ENCODE measurements around the gene ME3.
"Not testable (repeated sequence)": the region's sequence is repeated elsewhere in the genome, so short reads cannot be mapped to it uniquely, and the experiment has no call there.

The ME3 gene

DNA sequence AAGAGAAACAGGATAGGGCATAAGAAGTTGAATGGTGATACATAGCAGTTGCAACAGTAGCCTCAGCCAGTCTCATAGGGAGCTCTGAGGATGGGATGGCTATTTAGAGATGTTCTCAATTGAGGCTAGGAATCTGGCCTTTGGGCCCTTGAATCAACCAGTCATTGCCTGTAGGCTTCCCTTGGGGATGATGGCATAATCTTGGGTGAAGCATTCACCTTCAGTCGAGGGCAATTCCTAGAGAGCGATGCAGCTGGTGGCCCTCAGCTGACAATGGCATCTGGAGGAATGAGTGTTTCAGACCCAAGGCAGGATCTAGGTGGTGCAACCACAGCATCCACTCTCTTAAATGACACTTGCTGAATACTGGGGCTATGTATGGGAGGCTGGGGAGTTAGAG is 236.7 kb downstream of the ME3 start:
- H3K36me3 Mint-ChIP-seq (ENCODE audit: insufficient read depth) = no peaks in the 10 kb centered on the region
- H3K4me3 Mint-ChIP-seq = no peak overlapping the region
- DNase-seq (no peak), ATAC-seq (replicated peaks) (no peak)
- no peak overlapping the region for H3K27ac Mint-ChIP-seq
- H3K4me1 Mint-ChIP-seq (ENCODE audit: low read depth in 2 of 2) = no peaks in the 10 kb centered on the region
- no peaks in the 10 kb centered on the region for H3K9me3 Mint-ChIP-seq
- H3K27me3 Mint-ChIP-seq = no peaks in the 10 kb centered on the region

DNA sequence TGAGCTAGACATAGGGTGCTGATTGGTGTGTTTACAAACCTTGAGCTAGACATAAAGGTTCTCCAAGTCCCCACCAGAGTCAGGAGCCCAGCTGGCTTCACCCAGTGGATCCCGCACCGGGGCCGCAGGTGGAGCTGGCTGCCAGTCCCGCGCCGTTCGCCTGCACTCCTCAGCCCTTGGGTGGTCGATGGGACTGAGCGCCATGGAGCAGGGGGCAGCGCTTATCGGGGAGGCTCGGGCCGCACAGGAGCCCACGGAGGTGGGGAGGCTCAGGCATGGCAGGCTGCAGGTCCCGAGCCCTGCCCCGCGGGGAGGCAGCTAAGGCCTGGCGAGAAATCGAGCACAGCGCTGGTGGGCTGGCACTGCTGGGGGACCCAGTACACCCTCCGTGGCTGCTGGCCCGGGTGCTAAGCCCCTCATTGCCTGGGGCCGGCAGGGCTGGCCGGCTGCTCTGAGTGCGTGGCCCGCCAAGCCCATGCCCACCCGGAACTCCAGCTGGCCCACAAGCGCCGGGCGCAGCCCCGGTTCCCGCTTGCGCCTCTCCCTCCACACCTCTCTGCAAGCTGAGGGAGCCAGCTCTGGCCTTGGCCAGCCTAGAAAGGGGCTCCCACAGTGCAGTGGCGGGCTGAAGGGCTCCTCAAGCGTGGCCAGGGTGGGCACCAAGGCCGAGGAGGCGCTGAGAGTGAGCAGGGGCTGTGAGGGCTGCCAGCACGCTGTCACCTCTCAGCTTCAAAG is 238.9 kb downstream of the ME3 start:
- H3K36me3 Mint-ChIP-seq (ENCODE audit: insufficient read depth); H3K27ac Mint-ChIP-seq; H3K4me3 Mint-ChIP-seq; H3K9me3 Mint-ChIP-seq; H3K4me1 Mint-ChIP-seq (ENCODE audit: low read depth in 2 of 2); H3K27me3 Mint-ChIP-seq; DNase-seq; ATAC-seq (replicated peaks): not testable (repeated sequence)

DNA sequence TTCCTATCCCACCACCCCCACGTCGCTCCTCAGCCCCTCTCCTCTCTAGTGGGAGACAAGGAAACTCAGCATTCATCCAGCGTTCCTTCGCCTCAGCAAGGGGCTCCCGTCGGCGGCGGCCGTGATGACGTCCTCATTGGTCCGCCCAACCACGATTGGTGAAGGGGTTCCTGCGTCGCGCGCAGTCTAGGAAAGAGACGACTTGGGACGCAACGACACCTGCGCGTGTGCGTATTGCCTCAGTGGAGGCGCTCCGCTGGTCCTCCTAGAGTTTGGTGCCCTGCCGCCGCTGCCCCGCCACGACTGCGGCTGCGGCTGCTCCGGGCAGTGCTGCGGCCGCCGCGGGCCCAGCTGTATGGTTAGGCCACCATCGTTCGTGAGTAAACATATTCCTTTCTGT is 241.2 kb downstream of the ME3 start:
- no peaks in the 10 kb centered on the region for H3K36me3 Mint-ChIP-seq (ENCODE audit: insufficient read depth)
- H3K4me3 Mint-ChIP-seq = peak overlapping the region in 1 of 2 donors; percentile 17
- ATAC-seq (replicated peaks) = no peak
- H3K27me3 Mint-ChIP-seq = no peaks in the 10 kb centered on the region
- no peaks in the 10 kb centered on the region for H3K4me1 Mint-ChIP-seq (ENCODE audit: low read depth in 2 of 2)
- H3K9me3 Mint-ChIP-seq = no peaks in the 10 kb centered on the region
- DNase-seq = no peak
- no peak overlapping the region for H3K27ac Mint-ChIP-seq

- Mint-ChIP-seq H3K4me1 (ENCODE audit: low read depth in 2 of 2) (no peaks in the 10 kb centered on the region), H3K4me3 (no peak overlapping the region), H3K27ac (no peak overlapping the region), H3K9me3 (no peaks in the 10 kb centered on the region), H3K27me3 (no peaks in the 10 kb centered on the region), H3K36me3 (ENCODE audit: insufficient read depth) (no peaks in the 10 kb centered on the region)
- ATAC-seq (replicated peaks) (no peak), DNase-seq (no peak)
Observed at GRCh38 chr11:86427441-86427840, 245.0 kb downstream of the ME3 start.

DNA sequence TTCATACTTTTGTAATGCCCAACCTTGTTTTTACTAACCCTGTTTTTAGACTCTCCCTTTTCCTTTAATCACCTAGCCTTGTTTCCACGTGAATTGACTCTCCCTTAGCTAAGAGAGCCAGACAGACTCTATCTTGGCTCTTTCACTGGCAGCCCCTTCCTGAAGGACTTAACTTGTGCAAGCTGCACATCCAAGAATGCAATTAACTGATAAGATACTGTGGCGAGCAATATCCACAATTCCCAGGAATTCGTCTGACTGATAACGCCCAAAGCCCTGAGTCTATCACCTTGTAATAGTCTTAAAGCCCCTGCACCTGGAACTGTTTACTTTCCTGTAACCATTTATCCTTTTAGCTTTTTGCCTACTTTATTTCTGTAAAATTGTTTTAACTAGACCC is 248.9 kb downstream of the ME3 start:
- not testable (repeated sequence) for H3K4me1 Mint-ChIP-seq (ENCODE audit: low read depth in 2 of 2); H3K27me3 Mint-ChIP-seq; H3K9me3 Mint-ChIP-seq; H3K4me3 Mint-ChIP-seq; H3K36me3 Mint-ChIP-seq (ENCODE audit: insufficient read depth); H3K27ac Mint-ChIP-seq; ATAC-seq (replicated peaks); DNase-seq

- no peak for DNase-seq
- Mint-ChIP-seq H3K36me3 (ENCODE audit: insufficient read depth) (no peaks in the 10 kb centered on the region), H3K4me3 (no peak overlapping the region), H3K4me1 (ENCODE audit: low read depth in 2 of 2) (no peaks in the 10 kb centered on the region), H3K9me3 (no peaks in the 10 kb centered on the region), H3K27ac (no peak overlapping the region), H3K27me3 (no peaks in the 10 kb centered on the region)
- ATAC-seq (replicated peaks) = no peak
Observed at GRCh38 chr11:86422371-86422770, 250.0 kb downstream of the ME3 start.

DNA sequence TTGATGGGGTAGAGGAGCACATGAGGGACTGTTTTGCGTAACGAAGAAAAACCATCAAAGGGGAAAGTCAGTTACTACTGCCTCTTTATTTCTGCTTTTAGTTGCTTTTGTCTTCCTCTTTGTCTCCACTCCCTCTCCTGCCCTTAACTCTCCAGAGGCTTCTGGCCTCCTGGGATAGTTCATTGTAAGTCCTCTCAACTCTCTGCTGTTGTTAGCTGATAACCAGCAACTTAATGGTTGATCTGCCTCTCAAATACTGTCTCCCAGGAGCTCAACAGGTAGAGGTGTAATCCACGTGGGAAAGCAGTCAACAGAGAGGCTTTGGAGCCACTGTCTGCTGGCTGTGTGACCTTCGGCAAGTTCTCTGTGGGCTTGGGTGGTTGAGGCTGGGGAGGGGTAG is 250.5 kb downstream of the ME3 start:
- no peak for DNase-seq
- no peak for ATAC-seq (replicated peaks)
- Mint-ChIP-seq H3K9me3 (no peaks in the 10 kb centered on the region), H3K27me3 (no peaks in the 10 kb centered on the region), H3K4me1 (ENCODE audit: low read depth in 2 of 2) (no peaks in the 10 kb centered on the region), H3K36me3 (ENCODE audit: insufficient read depth) (no peaks in the 10 kb centered on the region), H3K4me3 (no peak overlapping the region), H3K27ac (no peak overlapping the region)

DNA sequence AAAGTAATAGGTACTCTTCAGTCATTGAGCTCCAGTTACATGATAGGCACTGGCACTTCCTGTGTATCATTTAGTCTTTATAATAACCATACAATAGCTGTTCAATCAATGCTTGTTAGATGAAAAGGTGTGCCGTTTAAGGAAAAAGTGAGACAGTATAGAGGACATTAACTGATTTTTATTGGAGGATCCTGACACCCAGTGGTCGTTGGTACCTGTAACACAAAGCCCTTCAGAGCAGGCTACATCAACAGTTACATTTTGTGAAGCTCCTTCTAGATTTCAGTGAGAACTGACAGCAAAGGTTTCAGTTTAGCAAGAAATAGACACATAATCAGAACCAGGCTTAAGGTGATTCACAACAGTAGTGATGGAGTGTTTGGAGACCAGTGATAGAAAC is 253.5 kb downstream of the ME3 start:
- Mint-ChIP-seq H3K9me3 (no peaks in the 10 kb centered on the region), H3K36me3 (ENCODE audit: insufficient read depth) (no peaks in the 10 kb centered on the region), H3K4me1 (ENCODE audit: low read depth in 2 of 2) (no peaks in the 10 kb centered on the region), H3K4me3 (no peak overlapping the region), H3K27me3 (no peaks in the 10 kb centered on the region), H3K27ac (no peak overlapping the region)
- no peak for ATAC-seq (replicated peaks)
- DNase-seq = no peak

GRCh38 chr11:86418513-86418912 is 253.9 kb downstream of the ME3 start:
- Mint-ChIP-seq H3K27me3 (no peaks in the 10 kb centered on the region), H3K36me3 (ENCODE audit: insufficient read depth) (no peaks in the 10 kb centered on the region), H3K4me1 (ENCODE audit: low read depth in 2 of 2) (no peaks in the 10 kb centered on the region), H3K9me3 (no peaks in the 10 kb centered on the region), H3K27ac (no peak overlapping the region), H3K4me3 (no peak overlapping the region)
- DNase-seq = no peak
- ATAC-seq (replicated peaks) = no peak

DNA sequence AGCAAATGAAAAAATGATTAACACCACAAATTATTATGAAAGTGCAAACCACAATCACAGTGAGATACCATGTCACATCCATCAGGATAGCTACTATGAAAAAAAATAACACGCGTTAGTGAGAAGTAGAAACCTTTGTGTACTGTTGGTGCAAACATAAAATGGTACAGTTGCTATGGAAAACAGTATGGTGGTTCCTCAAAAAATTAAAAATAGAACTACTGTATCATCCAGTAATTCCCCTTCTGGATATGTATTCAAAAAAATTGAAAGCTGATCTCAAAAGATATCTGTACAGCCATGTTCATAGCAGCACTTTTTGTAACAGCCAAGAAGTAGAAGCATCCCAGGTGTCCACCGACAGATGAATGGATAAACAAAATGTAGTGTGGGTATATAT is 254.3 kb downstream of the ME3 start:
- ATAC-seq (replicated peaks) (no peak), DNase-seq (no peak)
- Mint-ChIP-seq H3K9me3 (no peaks in the 10 kb centered on the region), H3K27me3 (no peaks in the 10 kb centered on the region), H3K4me1 (ENCODE audit: low read depth in 2 of 2) (no peaks in the 10 kb centered on the region), H3K36me3 (ENCODE audit: insufficient read depth) (no peaks in the 10 kb centered on the region), H3K27ac (no peak overlapping the region), H3K4me3 (no peak overlapping the region)

GRCh38 chr11:86416951-86417350 is 255.5 kb downstream of the ME3 start:
- H3K4me1 Mint-ChIP-seq (ENCODE audit: low read depth in 2 of 2); H3K27ac Mint-ChIP-seq; ATAC-seq (replicated peaks); DNase-seq; H3K27me3 Mint-ChIP-seq; H3K36me3 Mint-ChIP-seq (ENCODE audit: insufficient read depth); H3K9me3 Mint-ChIP-seq; H3K4me3 Mint-ChIP-seq: not testable (repeated sequence)

- H3K9me3 Mint-ChIP-seq = no peaks in the 10 kb centered on the region
- no peaks in the 10 kb centered on the region for H3K36me3 Mint-ChIP-seq (ENCODE audit: insufficient read depth)
- H3K4me1 Mint-ChIP-seq (ENCODE audit: low read depth in 2 of 2) = no peaks in the 10 kb centered on the region
- H3K4me3 Mint-ChIP-seq = no peak overlapping the region
- DNase-seq (no peak), ATAC-seq (replicated peaks) (no peak)
- H3K27me3 Mint-ChIP-seq = no peaks in the 10 kb centered on the region
- H3K27ac Mint-ChIP-seq = no peak overlapping the region
Observed at GRCh38 chr11:86416494-86416893, 255.9 kb downstream of the ME3 start.

DNA sequence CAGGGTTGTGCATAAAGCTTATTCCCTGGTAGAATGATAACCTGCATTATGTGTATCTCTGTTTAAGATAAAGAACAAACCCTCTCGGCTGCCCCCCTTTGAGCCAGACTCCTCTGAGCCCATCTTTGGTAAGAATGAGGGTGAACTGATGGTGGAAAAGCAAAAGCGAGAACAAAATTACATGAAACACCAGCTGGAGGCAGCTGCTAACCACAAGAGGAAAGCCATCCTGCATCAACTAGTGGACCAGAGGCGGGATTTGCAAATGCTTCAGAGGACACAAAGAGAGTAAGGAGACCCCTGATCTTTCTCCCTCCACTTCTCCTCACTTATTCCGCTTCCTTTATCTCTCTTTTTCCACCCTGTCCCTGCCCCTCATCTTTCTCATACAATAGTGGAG is 257.4 kb downstream of the ME3 start:
- no peaks in the 10 kb centered on the region for H3K4me1 Mint-ChIP-seq (ENCODE audit: low read depth in 2 of 2)
- no peak overlapping the region for H3K4me3 Mint-ChIP-seq
- no peak for DNase-seq
- no peak overlapping the region for H3K27ac Mint-ChIP-seq
- H3K9me3 Mint-ChIP-seq = no peaks in the 10 kb centered on the region
- no peaks in the 10 kb centered on the region for H3K27me3 Mint-ChIP-seq
- no peak for ATAC-seq (replicated peaks)
- H3K36me3 Mint-ChIP-seq (ENCODE audit: insufficient read depth) = no peaks in the 10 kb centered on the region

DNA sequence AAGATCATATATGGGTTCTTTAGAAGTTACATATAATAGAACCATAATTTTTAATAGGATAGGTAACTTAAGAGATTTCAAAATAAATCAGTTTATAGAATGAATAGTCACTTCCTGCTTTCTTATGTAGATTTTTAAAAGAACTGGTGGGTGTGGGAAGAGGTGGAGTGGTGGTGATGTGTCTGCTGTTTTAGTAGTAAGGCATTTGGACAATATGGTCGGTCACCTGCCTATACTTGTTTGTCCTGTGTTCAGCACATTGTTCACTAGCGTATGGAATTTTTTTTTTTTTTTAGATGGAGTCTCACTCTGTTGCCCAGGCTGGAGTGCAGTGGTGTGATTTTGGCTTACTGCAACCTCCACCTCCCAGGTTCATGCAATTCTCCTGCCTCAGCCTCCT is 258.4 kb downstream of the ME3 start:
- no peak overlapping the region for H3K27ac Mint-ChIP-seq
- no peak for ATAC-seq (replicated peaks)

DNA sequence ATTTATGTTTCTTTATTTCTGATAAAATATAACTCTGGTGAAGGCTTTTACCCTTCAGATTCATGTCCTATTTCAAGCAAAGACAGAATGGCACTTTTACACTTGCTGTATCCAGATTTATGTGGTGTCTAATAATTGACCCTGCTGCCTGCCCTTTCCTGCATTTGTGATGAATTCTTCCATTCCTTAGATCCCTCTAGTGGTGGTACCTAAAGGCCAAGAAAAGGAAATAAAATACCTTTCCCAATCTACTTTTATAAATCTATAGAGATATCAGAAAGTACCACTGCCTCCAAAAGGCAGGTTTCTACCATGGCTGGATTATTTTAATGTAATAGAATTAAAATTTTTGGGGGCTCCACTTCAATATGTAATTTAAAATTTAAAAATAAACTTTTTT is 263.6 kb downstream of the ME3 start:
- Mint-ChIP-seq H3K27ac (no peak overlapping the region), H3K27me3 (no peaks in the 10 kb centered on the region), H3K9me3 (no peaks in the 10 kb centered on the region), H3K4me3 (no peak overlapping the region), H3K4me1 (ENCODE audit: low read depth in 2 of 2) (no peaks in the 10 kb centered on the region), H3K36me3 (ENCODE audit: insufficient read depth) (no peaks in the 10 kb centered on the region)
- ATAC-seq (replicated peaks) = no peak
- no peak for DNase-seq

More for the DNA sequence above, 258.4 kb downstream of the ME3 start:
- Mint-ChIP-seq H3K4me3 (no peak overlapping the region), H3K4me1 (ENCODE audit: low read depth in 2 of 2) (no peaks in the 10 kb centered on the region), H3K36me3 (ENCODE audit: insufficient read depth) (no peaks in the 10 kb centered on the region), H3K9me3 (no peaks in the 10 kb centered on the region), H3K27me3 (no peaks in the 10 kb centered on the region)
- DNase-seq = no peak
